Parathyroid adenoma (tissue), 2 donors: ENCODE results near the gene CBX1.

Source experiments
- H2AFZ ChIP-seq: fragments of 300-600 bp; sonication (generic); one replicate; pipeline ENCODE4 v1.7.0; 2017; ENCODE audit warnings: antibody characterized with exemption, mild to moderate bottlenecking
- H3K27ac ChIP-seq: fragments of 300-600 bp; sonication (generic); one replicate; pipeline ENCODE4 v1.7.0; 2017
- H3K27me3 ChIP-seq: fragments of 300-600 bp; sonication (generic); one replicate; pipeline ENCODE4 v1.7.0; 2017; ENCODE audit warnings: low read length; ENCODE audit not compliant: control insufficient read depth, insufficient read depth
- H3K36me3 ChIP-seq: fragments of 300-600 bp; sonication (generic); one replicate; pipeline ENCODE4 v1.7.0; 2017; ENCODE audit warnings: low read length; ENCODE audit not compliant: control insufficient read depth, insufficient read depth
- H3K4me1 ChIP-seq: fragments of 300-600 bp; sonication (generic); one replicate; pipeline ENCODE4 v1.7.0; 2017; ENCODE audit warnings: control low read depth
- H3K4me2 ChIP-seq: fragments of 300-600 bp; sonication (generic); one replicate; pipeline ENCODE4 v1.7.0; 2017; ENCODE audit warnings: low read length
- H3K4me3 ChIP-seq: fragments of 300-600 bp; sonication (generic); one replicate; pipeline ENCODE4 v1.7.0; 2017; ENCODE audit warnings: low read depth, low read length
- H3K79me2 ChIP-seq: fragments of 300-600 bp; sonication (generic); one replicate; pipeline ENCODE4 v1.7.0; 2017; ENCODE audit warnings: control low read depth
- H3K9ac ChIP-seq: fragments of 300-600 bp; sonication (generic); one replicate; pipeline ENCODE4 v1.7.0; 2017; ENCODE audit warnings: mild to moderate bottlenecking
- H3K9me3 ChIP-seq: fragments of 300-600 bp; sonication (generic); one replicate; pipeline ENCODE4 v1.7.0; 2017; ENCODE audit warnings: low read length; ENCODE audit not compliant: control insufficient read depth
- TF ChIP-seq, protein P1 (sequence below): fragments of 300-600 bp; sonication (generic); IDR thresholded peaks from one replicate; pipeline ENCODE4 v1.7.0; 2017; ENCODE audit warnings: antibody characterized with exemption, mild to moderate bottlenecking
- donor health status: primary hyperparathyroidism.

CBX1 gene

DNA sequence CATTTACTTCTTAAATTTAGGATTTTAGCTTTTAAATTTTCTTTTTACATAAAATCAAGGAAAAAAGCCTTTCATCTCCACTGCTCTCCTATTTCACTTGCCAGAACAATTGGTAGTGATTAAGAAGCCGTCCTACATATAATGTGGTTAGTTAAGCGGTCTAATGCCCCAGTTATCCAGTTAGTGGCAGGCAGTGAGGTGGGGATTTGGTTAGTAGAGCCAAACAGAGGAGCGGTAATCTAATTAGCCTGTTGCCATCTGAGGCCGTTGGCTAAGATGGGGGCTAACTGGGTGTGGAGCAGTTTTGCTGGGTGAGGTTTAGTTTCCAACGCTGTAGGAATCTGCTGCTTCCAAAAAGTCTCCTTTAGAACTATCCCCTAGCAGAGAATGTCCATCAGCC, 28.7 kb upstream of the CBX1 start:
- H3K4me2 ChIP-seq: no peak overlapping the region
- no peaks in the 10 kb centered on the region for H3K4me1 ChIP-seq
- H3K4me3 ChIP-seq: no peak overlapping the region
- no peaks in the 10 kb centered on the region for H3K79me2 ChIP-seq
- TF ChIP-seq, protein P1, sequence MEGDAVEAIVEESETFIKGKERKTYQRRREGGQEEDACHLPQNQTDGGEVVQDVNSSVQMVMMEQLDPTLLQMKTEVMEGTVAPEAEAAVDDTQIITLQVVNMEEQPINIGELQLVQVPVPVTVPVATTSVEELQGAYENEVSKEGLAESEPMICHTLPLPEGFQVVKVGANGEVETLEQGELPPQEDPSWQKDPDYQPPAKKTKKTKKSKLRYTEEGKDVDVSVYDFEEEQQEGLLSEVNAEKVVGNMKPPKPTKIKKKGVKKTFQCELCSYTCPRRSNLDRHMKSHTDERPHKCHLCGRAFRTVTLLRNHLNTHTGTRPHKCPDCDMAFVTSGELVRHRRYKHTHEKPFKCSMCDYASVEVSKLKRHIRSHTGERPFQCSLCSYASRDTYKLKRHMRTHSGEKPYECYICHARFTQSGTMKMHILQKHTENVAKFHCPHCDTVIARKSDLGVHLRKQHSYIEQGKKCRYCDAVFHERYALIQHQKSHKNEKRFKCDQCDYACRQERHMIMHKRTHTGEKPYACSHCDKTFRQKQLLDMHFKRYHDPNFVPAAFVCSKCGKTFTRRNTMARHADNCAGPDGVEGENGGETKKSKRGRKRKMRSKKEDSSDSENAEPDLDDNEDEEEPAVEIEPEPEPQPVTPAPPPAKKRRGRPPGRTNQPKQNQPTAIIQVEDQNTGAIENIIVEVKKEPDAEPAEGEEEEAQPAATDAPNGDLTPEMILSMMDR: no peak
- no peaks in the 10 kb centered on the region for H3K27me3 ChIP-seq
- H3K9me3 ChIP-seq: no peaks in the 10 kb centered on the region
- H3K9ac ChIP-seq: no peak overlapping the region
- no peak overlapping the region for H2AFZ ChIP-seq
- no peak overlapping the region for H3K27ac ChIP-seq
- H3K36me3 ChIP-seq: no peaks in the 10 kb centered on the region

DNA sequence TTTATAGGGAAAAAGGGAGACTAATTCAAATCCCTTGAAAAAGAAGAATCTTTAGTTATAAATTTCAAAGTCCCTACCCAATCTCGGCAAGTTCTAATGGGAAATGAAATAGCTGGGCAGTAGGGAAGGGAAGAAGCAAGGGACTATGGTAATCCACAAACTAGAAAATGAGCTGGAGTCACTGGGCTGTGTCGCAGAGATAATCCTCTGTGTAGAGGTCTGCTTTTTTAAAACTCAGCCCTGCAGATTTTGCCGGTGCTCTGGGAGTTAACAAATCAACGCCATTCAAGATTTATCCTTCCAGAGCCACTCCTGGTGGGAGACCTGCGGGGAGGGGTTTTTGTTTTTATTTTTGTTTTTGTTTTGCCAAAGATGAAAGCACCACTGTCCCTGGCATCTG, 27.1 kb upstream of the CBX1 start:
- Histone ChIP-seq H3K9ac (no peak overlapping the region), H3K27me3 (no peaks in the 10 kb centered on the region), H3K27ac (no peak overlapping the region), H3K9me3 (no peaks in the 10 kb centered on the region), H3K4me3 (no peak overlapping the region), H3K79me2 (no peaks in the 10 kb centered on the region), H3K4me2 (no peak overlapping the region), H3K36me3 (no peaks in the 10 kb centered on the region), H2AFZ (no peak overlapping the region), H3K4me1 (no peaks in the 10 kb centered on the region)
- TF ChIP-seq, protein P1: no peak

DNA sequence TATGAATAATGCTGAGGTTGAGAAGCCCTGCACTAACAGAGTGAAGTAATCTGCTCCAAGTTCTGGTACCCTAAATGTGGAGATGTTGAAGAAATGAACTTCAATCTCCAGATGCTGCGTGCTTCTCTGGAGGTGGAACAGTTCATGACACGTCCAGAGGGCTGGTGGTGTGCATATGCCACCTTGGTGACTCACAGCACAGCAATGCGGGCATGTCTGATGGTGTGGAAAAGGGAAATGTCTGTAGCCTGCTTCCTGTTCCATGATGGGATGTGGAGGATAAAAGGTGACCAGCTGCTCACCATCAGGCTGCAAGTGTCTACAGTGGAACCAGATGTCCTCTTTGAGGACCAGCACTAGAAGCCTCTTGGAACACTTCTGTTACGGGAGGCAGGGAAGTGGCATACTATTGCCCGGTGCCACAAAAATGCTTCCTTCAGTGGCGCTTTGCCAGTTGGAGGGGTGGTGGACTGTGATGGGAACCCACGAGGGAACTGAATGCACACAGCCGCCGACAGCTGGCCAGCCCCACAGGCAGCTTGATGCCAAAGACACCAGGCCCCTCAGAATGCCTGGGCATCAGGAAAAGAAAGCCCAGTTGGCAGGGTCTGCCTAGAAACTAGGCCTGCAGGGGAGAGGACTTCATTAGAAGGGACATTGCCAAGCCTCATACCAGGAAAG, 26.2 kb upstream of the CBX1 start:
- no peaks in the 10 kb centered on the region for H3K27me3 ChIP-seq
- no peaks in the 10 kb centered on the region for H3K79me2 ChIP-seq
- no peak overlapping the region for H3K27ac ChIP-seq
- TF ChIP-seq, protein P1: no peak
- no peak overlapping the region for H3K9ac ChIP-seq
- H2AFZ ChIP-seq: no peak overlapping the region
- no peaks in the 10 kb centered on the region for H3K9me3 ChIP-seq
- no peak overlapping the region for H3K4me3 ChIP-seq
- H3K36me3 ChIP-seq: no peaks in the 10 kb centered on the region
- H3K4me1 ChIP-seq: no peaks in the 10 kb centered on the region
- H3K4me2 ChIP-seq: no peak overlapping the region

DNA sequence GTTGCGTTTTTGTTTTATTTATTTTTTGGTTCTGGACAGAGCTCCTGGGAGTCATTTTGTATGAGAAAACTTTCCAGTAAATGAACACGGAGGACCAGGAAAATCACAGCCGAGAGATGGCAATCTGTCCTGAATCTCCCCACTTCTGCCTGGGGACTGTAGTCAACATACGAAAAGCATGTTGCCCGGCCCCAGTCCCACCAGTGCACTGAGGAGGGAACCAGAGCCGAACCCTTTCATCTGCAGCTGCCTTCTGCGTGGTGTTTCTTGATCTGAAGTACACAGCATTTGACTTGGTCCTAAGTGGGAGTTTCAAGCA, 25.2 kb upstream of the CBX1 start:
- no peak overlapping the region for H3K4me3 ChIP-seq
- TF ChIP-seq, protein P1: no peak
- H3K27ac ChIP-seq: no peak overlapping the region
- H2AFZ ChIP-seq: no peak overlapping the region
- H3K36me3 ChIP-seq: no peaks in the 10 kb centered on the region
- no peaks in the 10 kb centered on the region for H3K4me1 ChIP-seq
- H3K9me3 ChIP-seq: no peaks in the 10 kb centered on the region
- H3K79me2 ChIP-seq: no peaks in the 10 kb centered on the region
- H3K9ac ChIP-seq: no peak overlapping the region
- H3K4me2 ChIP-seq: no peak overlapping the region
- no peaks in the 10 kb centered on the region for H3K27me3 ChIP-seq

DNA sequence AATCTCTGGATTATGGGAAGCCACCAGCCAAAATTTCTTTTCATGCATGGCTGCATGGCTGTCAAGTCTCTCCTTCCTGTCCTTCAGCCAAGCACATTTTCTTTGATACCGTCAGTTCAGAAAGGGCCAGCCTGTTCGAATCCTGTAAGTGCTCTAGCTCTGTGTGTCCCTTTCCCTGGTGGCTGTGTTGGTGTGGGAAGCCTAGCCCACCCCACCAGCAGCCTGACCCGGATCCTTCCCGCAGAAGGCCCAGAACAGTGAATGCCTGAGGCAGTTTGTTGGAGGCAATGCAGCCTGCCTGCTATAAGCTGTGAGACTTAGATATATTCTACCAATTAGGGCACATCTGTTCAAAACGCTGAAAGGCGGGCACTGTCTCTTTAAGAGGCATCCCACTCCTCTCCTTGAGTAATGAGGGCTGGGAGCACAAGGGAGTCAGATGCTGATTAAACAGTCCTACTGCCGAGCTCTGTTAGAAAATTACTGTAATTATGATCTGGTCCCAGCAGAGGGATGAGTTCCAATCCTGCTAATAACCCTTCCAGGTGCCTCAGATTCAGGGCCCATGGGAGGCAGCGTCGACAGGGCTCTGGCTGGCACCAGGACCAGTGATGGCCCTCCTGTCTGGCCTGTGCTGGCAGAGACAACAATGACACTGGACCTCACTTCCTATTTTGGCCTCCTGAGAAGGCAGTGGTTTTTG, 24.7 kb upstream of the CBX1 start:
- Histone ChIP-seq H2AFZ (no peak overlapping the region), H3K9ac (no peak overlapping the region), H3K4me1 (no peaks in the 10 kb centered on the region), H3K79me2 (no peaks in the 10 kb centered on the region), H3K27ac (no peak overlapping the region), H3K4me2 (no peak overlapping the region), H3K27me3 (no peaks in the 10 kb centered on the region), H3K4me3 (no peak overlapping the region), H3K36me3 (no peaks in the 10 kb centered on the region), H3K9me3 (no peaks in the 10 kb centered on the region)
- TF ChIP-seq, protein P1: no peak
